GM12878 (cell line): ENCODE measurements around the gene MTFR1L. TPM values are rescaled to one million over a fixed set of nuclear protein-coding genes. Genes with fewer than 3 reads are reported as not detected.

Experiments
- ATAC-seq: fragments of 200-7000 bp; cut with Tn5 transposase; 3 replicates; pipeline ENCODE4 v1.9.1; 2020; ENCODE audit warnings: mild to moderate bottlenecking, moderate library complexity
- BruUV-seq: library from RNA; stranded (reverse); fragments of 400-500 nt; replicated peaks from 2 replicates; lab custom pipeline; 2021; lab: Mats Ljungman, UMichigan
- CTCF ChIA-PET: fragments of 300-600 bp; sonication (Branson Sonifier 250); formaldehyde crosslinking; extraction: SDS; loops from one replicate; lab custom pipeline; 2021; ENCODE audit warnings: inconsistent platforms; lab: Yijun Ruan, JAX
- POLR2A ChIA-PET: fragments of 350-600 bp; formaldehyde crosslinking; extraction: SDS; loops from one replicate; lab custom pipeline; 2021; ENCODE audit warnings: inconsistent platforms; lab: Charles Lee
- RAD21 ChIA-PET: fragments of 300-600 bp; sonication (Branson Sonifier 250); formaldehyde crosslinking; loops from one replicate; lab custom pipeline; 2023; ENCODE audit warnings: antibody characterized with exemption; ENCODE audit not compliant: unreplicated experiment; lab: Charles Lee
- SMC1A ChIA-PET: fragments of 300-600 bp; sonication (Branson Sonifier 250); formaldehyde crosslinking; loops from one replicate; lab custom pipeline; 2023; ENCODE audit not compliant: unreplicated experiment, uncharacterized antibody; lab: Charles Lee
- DNase-seq: peaks from one replicate; pipeline ENCODE4 v3.0.0-alpha.2; 2011; ENCODE audit warnings: low read depth, low spot score
- FAIRE-seq: peaks from 3 replicates; lab custom pipeline; 2011; peaks lifted over from hg19 to GRCh38; lab: Jason Lieb, UNC
- H2AFZ ChIP-seq: 2 replicates; pipeline ENCODE4 v1.6.0; 2011; ENCODE audit warnings: low read depth, low read length, control low read depth; ENCODE audit not compliant: control insufficient read depth
- H3K27ac ChIP-seq: 2 replicates; pipeline ENCODE4 v1.5.1; 2011; ENCODE audit warnings: control low read depth; ENCODE audit not compliant: control insufficient read depth, insufficient read depth
- H3K27me3 ChIP-seq, 2 experiments: replicated peaks in 1 of 2; 2 replicates each; pipeline versions ENCODE4 v1.6.0 to v1.6.1; 2011; ENCODE audit warnings: low read length in 1 of 2; ENCODE audit not compliant: control insufficient read depth in 2 of 2, insufficient read depth in 2 of 2
- H3K36me3 ChIP-seq, 2 experiments: 2 replicates each; pipeline ENCODE4 v1.5.1; 2011; ENCODE audit warnings: low read length in 1 of 2; ENCODE audit not compliant: control insufficient read depth in 2 of 2, insufficient read depth in 2 of 2
- H3K4me1 ChIP-seq: 2 replicates; pipeline ENCODE4 v1.6.1; 2011; ENCODE audit warnings: mild to moderate bottlenecking, low read length, moderate library complexity, mixed read lengths; ENCODE audit not compliant: control insufficient read depth, insufficient read depth
- H3K4me2 ChIP-seq: 2 replicates; pipeline ENCODE4 v1.6.0; 2011; ENCODE audit warnings: control low read depth; ENCODE audit not compliant: control insufficient read depth, insufficient read depth
- H3K4me3 ChIP-seq: fragments of 200-600 bp; sonication (generic); 2 replicates; pipeline ENCODE4 v1.5.1; 2016
- H3K79me2 ChIP-seq: 2 replicates; pipeline ENCODE4 v1.6.0; 2011; ENCODE audit warnings: low read length; ENCODE audit not compliant: control insufficient read depth, insufficient read depth
- H3K9ac ChIP-seq: 2 replicates; pipeline ENCODE4 v1.8.0; 2011; ENCODE audit warnings: low read length, control low read depth, mixed read lengths; ENCODE audit not compliant: control insufficient read depth, insufficient read depth
- H3K9me3 ChIP-seq: replicated peaks from 3 replicates; pipeline ENCODE4 v1.5.1; 2011; ENCODE audit warnings: mild to moderate bottlenecking, low read length; ENCODE audit not compliant: control insufficient read depth, insufficient read depth
- H4K20me1 ChIP-seq: 2 replicates; pipeline ENCODE4 v1.6.0; 2011; ENCODE audit not compliant: control insufficient read depth, insufficient read depth
- ATF3 ChIP-seq: IDR thresholded peaks from 2 replicates; pipeline ENCODE4 v1.6.1; 2011; ENCODE audit warnings: low read depth, mild to moderate bottlenecking, low read length, moderate library complexity, borderline replicate concordance; ENCODE audit errors: extremely low read depth
- CEBPB ChIP-seq, 2 experiments: fragments of 150-350 bp in 1 of 2; IDR thresholded peaks; 2 replicates each; pipeline ENCODE4 v1.6.1; 2012 to 2014; ENCODE audit warnings: low read depth in 2 of 2, low read length in 2 of 2, borderline replicate concordance in 1 of 2, inconsistent platforms in 1 of 2
- CHD2 ChIP-seq: IDR thresholded peaks from 2 replicates; pipeline ENCODE4 v1.6.1; 2011; ENCODE audit warnings: low read depth, low read length, improper control_type of control experiment, borderline replicate concordance
- JUND ChIP-seq: IDR thresholded peaks from 2 replicates; pipeline ENCODE4 v1.6.1; 2012; ENCODE audit warnings: low read depth, mild to moderate bottlenecking, low read length, improper control_type of control experiment, moderate library complexity
- MYB ChIP-seq: fragments of 150-350 bp; IDR thresholded peaks from 2 replicates; pipeline ENCODE4 v1.6.1; 2014; ENCODE audit warnings: mild to moderate bottlenecking, low read depth, low read length, borderline replicate concordance
- NFYA ChIP-seq: IDR thresholded peaks from 2 replicates; pipeline ENCODE4 v1.6.1; 2011; ENCODE audit warnings: low read depth, mild to moderate bottlenecking, low read length, improper control_type of control experiment, borderline replicate concordance
- PBX3 ChIP-seq: IDR thresholded peaks from 2 replicates; pipeline ENCODE4 v1.6.1; 2011; ENCODE audit warnings: mild to moderate bottlenecking, low read depth, low read length, moderate library complexity; ENCODE audit not compliant: insufficient replicate concordance
- PML ChIP-seq: IDR thresholded peaks from 2 replicates; pipeline ENCODE4 v1.6.1; 2012; ENCODE audit warnings: low read length, inconsistent platforms
- POLR2A ChIP-seq: IDR thresholded peaks from 2 replicates; pipeline ENCODE4 v1.6.1; 2011; ENCODE audit warnings: low read depth, mild to moderate bottlenecking, low read length
- SIX5 ChIP-seq: IDR thresholded peaks from 2 replicates; pipeline ENCODE4 v1.6.1; 2011; ENCODE audit warnings: mild to moderate bottlenecking, low read depth, low read length, moderate library complexity; ENCODE audit not compliant: severe bottlenecking
- STAT3 ChIP-seq: IDR thresholded peaks from 2 replicates; pipeline ENCODE4 v1.6.1; 2011; ENCODE audit warnings: low read depth, low read length, improper control_type of control experiment
- YBX1 ChIP-seq: fragments of 450-650 bp; IDR thresholded peaks from 2 replicates; pipeline ENCODE4 v1.6.1; 2016; ENCODE audit warnings: antibody characterized with exemption
- ZNF207 ChIP-seq: fragments of 450-650 bp; IDR thresholded peaks from 2 replicates; pipeline ENCODE4 v1.6.1; 2014; ENCODE audit warnings: antibody characterized with exemption, mild to moderate bottlenecking, borderline replicate concordance
- ZNF622 ChIP-seq: fragments of 450-650 bp; IDR thresholded peaks from 2 replicates; pipeline ENCODE4 v1.6.1; 2017; ENCODE audit warnings: mild to moderate bottlenecking, inconsistent platforms
- WGBS: methylation state at CpG from one replicate; pipeline ENCODE4 v1.1.6; 2016; ENCODE audit warnings: low lambda C conversion rate; ENCODE audit not compliant: insufficient replicate concordance, insufficient coverage; ENCODE audit errors: missing lambda C conversion rate; 5-methylcytosine and 5-hydroxymethylcytosine counted together
- in situ Hi-C: fragments of 300-500 bp; cut with MboI; formaldehyde crosslinking; loops from 9 replicates; pipeline ENCODE4 v1.14.3; 2018; ENCODE audit warnings: mixed read lengths
- intact Hi-C: fragments of 100-400 bp; cut with micrococcal nuclease; formaldehyde crosslinking; loops from one replicate; pipeline ENCODE4 v1.14.2; 2022; ENCODE audit not compliant: unreplicated experiment
- polyA plus RNA-seq, 11 experiments: library from polyadenylated mRNA; depleted of rRNA in 4 of 11; unstranded in 6 of 11; stranded (reverse) in 5 of 11; fragments of >200 nt; fragmentation: Nextera tagmentation in 4 of 11; fragmentation: Illumina TruSeq in 1 of 11; extraction: Ambion mirVana in 4 of 11; extraction: Trizol in 1 of 11; gene quantifications; 1 replicate in 1 of 11; 2 replicates in 10 of 11; pipeline versions ENCODE4 v1.2.1 to v1.2.3, GENCODE V29; 2011 to 2016; ENCODE audit warnings: inconsistent platforms in 2 of 11, missing spikeins in 2 of 11, low read depth in 1 of 11
- total RNA-seq, 4 experiments: library from RNA; depleted of rRNA in 3 of 4; stranded (reverse); fragments of >200 nt in 3 of 4; fragmentation: Illumina TruSeq in 1 of 4; extraction: Trizol in 1 of 4; gene quantifications; 2 replicates each; pipeline versions ENCODE4 v1.2.1 to v1.2.3, GENCODE V29; 2013 to 2021

The MTFR1L gene
- total and polyA plus RNA-seq, 10 of the 15 experiments (the other 5 are each of a cell fraction or from before 2014, with no cell fraction given): 16.9 to 44.2 (median 30.3) TPM

- RAD21 ChIA-PET: no interaction called here
- ATAC-seq (no peak), FAIRE-seq (no peak), DNase-seq (no peak)
- POLR2A ChIA-PET: no interaction called here
- peaks cover 15% of the 10 kb centered on the region for H3K79me2 ChIP-seq
- H3K4me2 ChIP-seq: no peak overlapping the region
- no peak overlapping the region for H3K4me3 ChIP-seq
- CTCF ChIA-PET: interaction anchor here (0.6 to 2.6 kb wide), 3 partner anchors 13 to 181 kb away, joined by 3 to 16 read pairs (median 3); partner anchors contain the start of gene PAFAH2
- no peak overlapping the region for H2AFZ ChIP-seq
- no peaks in the 10 kb centered on the region for H3K36me3 ChIP-seq
- peaks cover 8% of the 10 kb centered on the region for H3K4me1 ChIP-seq
- no TSS peak for BruUV-seq
- TF ChIP-seq NFYA (no peak), CHD2 (no peak), SIX5 (no peak), PBX3 (no peak), MYB (no peak), ZNF622 (no peak), YBX1 (no peak), POLR2A (no peak), ATF3 (no peak), STAT3 (no peak), CEBPB (IDR thresholded peaks at IDR 0.05; ENCODE audit: borderline replicate concordance in 1 of 2, low read depth in 2 of 2, low read length in 2 of 2) (no peak), PML (no peak), ZNF207 (no peak), JUND (no peak)
- H3K9me3 ChIP-seq: no peaks in the 10 kb centered on the region
- 58% methylated on average over 14 of the region's 15 CpGs for WGBS
- SMC1A ChIA-PET: interaction anchor here (0.7 kb wide), 1 partner anchor 181 kb away, joined by 3 read pairs; the partner anchor contains the start of gene PAFAH2
- in situ Hi-C loops (loop anchor here (25.0 kb wide), 1 partner anchor 404 kb away; the partner anchor contains the start of gene RHCE), intact Hi-C loops (no loop called here)
- no peaks in the 10 kb centered on the region for H4K20me1 ChIP-seq
- no peak overlapping the region for H3K27ac ChIP-seq
- no peaks in the 10 kb centered on the region for H3K27me3 ChIP-seq
- H3K9ac ChIP-seq: no peak overlapping the region
Measured at GRCh38 chr1:25816112-25816718, 3.5 kb upstream of the MTFR1L start.
